Measurements from ENCODE around the gene MYCT1.

- TF ChIP-seq CTCF (IDR thresholded peaks at IDR 0.05; ENCODE audit: insufficient read depth, low read length), result no peak
- TF ChIP-seq POLR2AphosphoS5 (IDR thresholded peaks at IDR 0.05; ENCODE audit: low read depth), result no peak
- TF ChIP-seq SPI1 (IDR thresholded peaks at IDR 0.05; ENCODE audit: borderline replicate concordance, low read depth), result no peak
- no peak for TF ChIP-seq REST (IDR thresholded peaks at IDR 0.05; ENCODE audit: insufficient replicate concordance, low read depth)
- TF ChIP-seq GABPA (IDR thresholded peaks at IDR 0.05; ENCODE audit: low read depth), result no peak
Measured at GRCh38 chr6:152669895-152670294, 27.8 kb upstream of the MYCT1 start.
